Measurements from ENCODE around the gene MAML3.

The MAML3 gene

DNA sequence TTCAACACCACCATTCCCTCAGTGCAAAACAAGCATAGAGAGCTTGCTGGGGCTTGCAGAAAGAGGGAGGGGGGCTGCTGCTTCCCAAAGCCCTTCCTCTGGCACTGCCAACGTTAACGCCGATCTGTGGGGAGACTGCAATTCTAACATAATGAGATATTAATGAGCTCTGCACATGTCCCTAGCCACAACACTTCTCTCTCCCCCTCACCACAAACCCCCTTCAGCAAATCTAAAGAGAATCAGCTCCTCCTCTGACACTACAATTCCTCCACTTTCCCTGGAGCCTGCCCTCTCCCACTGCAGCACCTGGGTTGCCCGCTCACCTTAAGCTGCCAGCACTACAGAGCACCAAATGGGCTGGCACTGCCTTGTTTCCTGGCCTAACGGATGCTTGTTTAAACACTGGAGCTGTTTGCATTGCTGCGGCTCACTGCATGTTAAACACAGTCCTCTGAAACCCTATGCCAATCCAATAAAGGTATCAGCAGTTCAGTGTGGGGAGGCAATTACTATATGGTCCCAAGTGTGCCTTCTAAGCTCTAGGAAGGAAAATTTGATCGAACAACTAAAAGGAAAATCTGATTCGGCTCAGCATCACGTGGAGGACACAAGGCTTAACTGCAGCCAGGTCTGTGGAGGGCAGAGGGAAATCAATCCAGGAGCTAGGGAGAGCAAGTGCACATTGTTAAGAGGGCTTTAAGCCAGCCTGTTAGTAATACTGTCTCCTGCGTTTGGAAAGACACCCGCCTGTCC, 232.4 kb downstream of the MAML3 start:
- DNase-seq (ENCODE audit: low read depth): no peak

DNA sequence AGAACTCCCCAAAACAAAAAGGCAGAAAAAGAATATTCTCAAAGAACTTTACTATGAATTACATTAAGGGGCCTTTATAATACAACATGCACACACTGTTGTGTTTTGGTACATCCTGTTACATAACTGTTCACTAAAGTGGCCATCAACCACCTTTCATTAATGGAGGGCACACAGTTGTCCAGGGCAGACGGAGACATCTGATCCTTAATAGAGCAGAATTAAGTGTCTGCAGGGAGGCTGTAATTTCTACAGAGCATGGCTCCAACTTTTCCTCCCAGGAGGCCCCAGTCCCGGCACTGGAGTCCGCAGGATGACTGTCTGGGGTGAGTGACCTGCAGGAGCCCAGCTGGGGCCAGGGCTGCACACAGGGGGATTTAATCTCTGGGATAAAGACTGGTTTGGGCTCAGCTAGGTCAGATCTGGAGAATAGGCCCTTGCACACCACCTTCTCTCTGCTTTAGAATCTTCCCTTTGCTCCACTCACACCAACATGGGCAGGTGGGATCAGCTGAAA, 233.4 kb downstream of the MAML3 start:
- DNase-seq (ENCODE audit: low read depth): no peak

DNA sequence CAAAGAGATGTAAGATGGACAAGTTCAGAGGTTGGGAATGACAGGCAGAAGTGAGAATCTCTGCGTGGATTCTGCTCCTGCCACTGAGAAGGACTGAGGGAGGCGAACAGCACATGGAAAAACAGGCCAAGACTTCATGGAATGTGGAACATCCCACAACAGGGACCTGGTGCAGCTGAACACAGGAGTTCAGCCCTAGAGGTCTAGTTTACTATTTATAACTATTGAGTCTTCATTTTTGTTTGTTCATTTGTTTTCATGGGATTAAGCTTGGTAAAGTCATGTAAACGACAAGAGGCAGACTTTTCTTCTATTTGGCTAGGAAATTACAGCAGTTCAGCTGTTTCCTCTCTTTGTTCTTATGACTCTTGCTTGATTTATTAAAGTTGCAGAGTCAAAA, 234.5 kb downstream of the MAML3 start:
- no peak for DNase-seq (ENCODE audit: low read depth)

DNA sequence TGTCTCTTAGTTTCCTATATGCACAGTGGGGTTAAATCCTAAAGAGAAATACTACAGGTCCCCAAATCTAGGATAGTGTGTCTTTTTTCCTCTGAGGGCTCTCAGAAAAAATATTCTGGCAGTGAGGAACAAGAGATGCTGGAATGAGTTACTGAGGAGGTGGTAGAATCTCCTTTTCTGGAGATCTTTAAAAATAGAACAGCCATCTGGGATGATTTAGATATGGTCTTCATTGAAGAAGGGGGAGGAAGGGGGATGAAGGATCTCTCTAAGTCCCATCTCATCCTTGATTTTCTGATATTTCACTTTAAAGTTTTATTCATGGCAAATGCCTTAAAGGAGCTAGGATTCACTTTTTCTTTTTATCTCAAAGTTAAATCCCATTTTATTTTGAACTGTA, 235.0 kb downstream of the MAML3 start:
- no peak for DNase-seq (ENCODE audit: low read depth)

DNA sequence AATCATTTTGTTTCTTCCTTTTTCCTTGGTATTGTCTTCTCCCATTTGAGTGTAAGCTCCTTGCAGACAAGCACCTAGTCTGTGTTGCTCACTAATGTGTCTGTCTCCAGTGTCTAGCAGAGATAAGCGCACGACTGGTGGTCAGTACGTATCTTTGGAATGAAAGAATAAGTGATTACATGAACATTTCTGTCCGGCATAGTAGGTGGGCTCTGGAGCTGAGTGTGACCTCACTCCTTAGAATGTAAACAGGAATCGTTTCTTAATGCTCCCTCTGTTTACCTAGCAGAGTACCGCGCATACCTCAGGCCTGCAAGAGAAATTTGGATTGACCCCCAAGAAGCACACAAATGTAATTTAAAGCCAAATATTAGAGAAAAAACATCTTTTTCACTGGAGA, 235.4 kb downstream of the MAML3 start:
- DNase-seq (ENCODE audit: low read depth): no peak

DNA sequence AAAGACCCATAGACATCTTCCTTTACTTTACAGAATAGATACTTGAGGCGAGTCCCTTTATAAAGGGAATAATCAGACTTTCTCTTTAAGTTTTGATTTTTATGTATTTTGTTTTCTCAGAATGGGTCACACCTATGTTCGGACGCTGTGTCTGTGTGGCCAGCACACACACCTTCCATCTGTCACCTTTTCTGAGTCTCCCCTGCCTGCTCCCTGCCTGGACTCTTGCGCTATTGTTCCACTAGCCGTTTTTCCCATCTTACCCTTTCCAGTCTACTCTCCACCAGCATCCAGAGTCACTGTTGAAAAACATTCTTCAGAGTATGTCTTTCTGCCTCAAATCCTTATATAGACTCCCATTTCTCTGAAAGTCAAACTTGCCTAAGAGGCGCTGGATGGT, 236.1 kb downstream of the MAML3 start:
- DNase-seq (ENCODE audit: low read depth): no peak

DNA sequence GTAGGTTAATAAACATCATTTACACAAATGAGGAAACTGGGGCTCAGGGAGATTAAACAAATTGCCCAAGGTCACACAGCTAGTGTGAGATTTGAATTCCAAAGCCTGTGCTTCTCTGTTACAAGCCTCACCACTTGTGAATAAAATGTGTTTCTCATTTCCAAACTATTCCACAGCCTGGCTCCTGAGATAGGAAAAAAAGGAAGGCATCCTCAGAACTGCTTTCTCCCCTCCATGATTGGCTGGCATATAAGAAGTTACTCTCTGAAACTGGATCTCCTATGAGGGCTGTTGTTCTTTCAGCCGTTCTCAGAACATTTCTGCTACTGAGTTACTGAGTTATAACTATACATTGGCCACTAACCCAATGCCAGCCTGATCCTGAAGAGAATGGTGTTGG, 237.9 kb downstream of the MAML3 start:
- DNase-seq (ENCODE audit: low read depth): no peak

DNA sequence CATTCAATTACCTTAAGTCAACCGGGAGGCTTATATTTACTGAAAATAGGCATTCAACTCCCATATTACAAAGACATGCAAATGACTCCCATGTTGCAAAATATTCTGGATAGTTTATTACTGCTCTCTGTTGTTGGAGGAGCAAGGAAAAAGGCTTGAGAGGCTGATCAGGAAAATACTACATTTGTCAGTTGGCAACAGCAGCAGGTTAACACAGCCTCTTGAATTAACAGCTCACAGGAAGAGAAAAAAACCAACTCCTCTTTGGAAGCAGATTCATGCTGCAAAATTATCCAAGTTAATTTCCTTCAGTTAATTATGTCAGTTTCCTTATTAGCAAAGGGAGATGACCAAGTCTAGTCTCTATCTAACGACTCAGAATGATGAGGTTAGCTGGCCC, 238.9 kb downstream of the MAML3 start:
- no peak for DNase-seq (ENCODE audit: low read depth)

DNA sequence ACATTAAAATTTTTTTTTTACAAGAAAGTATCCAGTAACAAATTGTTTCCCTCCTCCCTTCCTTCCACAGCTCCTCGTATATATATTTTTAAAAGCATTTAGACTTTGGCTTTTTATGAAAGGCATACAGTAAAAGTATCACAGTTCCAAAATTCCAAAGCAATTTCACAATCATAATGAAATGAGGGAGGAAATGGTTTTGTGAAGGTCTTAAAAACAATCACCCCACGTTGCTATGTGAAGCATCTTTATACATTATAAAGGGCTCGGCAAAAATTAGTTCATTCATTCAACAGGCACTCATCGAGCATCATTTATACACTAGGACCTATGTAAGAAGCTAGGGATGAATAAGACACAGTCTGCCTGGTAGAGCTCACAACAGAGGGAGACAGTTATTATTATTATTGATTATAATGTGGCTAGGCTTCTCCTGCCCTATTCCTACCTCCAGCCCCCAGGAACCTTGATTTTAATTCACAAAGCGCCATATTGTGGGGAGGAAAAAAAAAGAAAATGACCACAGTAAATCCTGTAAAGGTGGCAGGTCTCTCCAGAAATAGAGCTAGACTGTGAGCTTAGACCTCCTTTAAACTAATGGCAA, 239.9 kb downstream of the MAML3 start:
- no peak for DNase-seq (ENCODE audit: low read depth)

DNA sequence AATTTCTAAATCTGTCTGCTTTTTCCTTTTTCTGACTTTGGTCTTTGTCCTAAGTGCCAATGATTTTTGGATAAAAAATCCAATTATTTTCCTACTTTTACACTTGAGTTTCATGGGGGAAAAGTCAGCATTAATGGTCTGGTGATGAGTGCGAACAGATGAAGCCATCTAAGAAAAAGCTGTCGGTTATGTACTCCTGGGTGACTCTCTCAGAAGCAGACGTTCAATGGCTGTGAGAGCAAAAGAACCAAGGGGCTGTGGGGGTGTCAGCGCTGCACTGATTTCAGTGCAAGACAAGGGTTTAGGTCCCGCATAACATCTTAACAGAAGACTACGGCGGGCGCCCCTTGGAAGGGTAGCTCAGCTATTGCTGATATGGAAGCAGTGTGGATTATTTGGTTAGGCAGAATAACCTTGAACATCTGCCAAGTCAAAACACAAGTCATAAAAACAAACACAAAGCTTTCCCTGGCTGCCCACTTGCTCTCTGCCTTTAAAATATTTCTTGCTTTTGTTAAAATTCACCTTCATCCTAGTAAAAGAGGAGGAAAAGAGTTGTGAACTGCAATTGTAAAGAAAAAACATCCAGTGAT, 240.5 kb downstream of the MAML3 start:
- no peak for DNase-seq (ENCODE audit: low read depth)

DNA sequence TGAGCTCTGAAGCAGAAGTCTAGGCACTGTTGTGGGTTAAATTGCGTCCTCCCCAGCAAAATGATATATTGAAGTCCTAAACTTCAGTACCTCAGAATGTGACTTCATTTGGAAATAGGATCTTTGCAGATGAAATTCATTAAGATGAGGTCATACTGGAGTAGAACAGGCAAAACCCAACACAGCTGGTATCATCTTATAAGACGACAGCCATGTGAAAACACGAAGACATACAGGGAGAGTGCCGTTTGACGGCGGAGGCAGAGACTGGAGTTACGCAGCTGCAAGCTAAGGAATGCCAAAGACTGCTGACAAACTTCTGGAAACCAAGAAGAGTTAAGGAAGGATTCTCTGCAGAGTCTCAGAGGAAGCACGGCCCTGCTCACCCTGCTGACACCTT, 241.5 kb downstream of the MAML3 start:
- DNase-seq (ENCODE audit: low read depth): no peak

DNA sequence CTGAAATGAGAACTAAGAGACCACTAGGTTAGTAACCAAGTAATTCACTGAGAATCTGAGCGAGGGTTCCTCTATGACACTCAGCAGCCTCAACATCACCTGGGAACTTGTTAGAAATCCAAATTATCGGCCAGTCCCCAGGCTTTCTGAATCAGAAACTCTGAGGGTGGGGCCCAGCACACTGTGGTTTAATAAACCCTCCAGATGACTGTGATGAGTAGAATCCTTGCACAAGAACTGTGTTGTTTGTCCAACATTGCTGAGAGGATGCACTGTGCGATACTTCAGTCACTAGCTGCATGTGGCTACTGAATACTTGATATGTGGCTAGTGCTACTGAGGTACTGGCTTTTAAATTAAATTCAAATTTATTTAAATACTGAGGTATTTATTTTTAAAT, 243.9 kb downstream of the MAML3 start:
- no peak for DNase-seq (ENCODE audit: low read depth)

DNA sequence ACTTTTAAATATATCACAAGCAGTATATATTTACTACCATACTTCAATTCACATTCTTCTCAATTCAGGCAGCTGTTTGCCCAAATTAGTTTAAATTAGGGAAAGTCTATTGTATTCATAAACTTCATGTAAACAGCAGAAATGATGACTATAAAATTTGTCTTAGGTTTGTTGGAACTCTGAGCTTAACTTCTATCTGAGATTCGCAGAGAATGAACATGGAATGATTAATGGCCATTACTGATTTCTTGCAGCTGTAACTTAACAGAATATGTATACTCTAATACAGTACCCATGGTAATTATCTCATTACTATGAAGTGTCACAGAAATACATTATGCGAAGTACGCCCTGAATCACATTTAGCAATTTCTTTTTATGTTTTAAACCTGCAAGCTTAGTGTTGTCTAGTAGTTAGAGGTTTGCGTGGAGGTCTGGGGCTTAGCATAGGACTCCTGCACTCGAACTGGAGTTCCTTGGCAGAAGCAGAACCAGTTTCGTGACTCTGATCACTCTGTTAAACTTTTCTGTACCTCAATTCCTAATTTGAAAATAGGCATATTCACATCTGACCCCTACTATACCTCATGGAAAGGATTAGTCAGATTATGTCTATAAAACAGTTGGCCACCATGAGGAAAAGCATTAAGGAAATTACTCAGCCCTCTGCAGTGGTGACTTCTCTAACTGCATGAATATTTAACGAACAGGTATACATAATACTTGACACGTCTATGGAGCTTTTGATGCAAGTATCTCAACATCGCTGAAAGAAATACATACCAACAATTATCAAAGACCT, 245.1 kb downstream of the MAML3 start:
- DNase-seq (ENCODE audit: low read depth): no peak

DNA sequence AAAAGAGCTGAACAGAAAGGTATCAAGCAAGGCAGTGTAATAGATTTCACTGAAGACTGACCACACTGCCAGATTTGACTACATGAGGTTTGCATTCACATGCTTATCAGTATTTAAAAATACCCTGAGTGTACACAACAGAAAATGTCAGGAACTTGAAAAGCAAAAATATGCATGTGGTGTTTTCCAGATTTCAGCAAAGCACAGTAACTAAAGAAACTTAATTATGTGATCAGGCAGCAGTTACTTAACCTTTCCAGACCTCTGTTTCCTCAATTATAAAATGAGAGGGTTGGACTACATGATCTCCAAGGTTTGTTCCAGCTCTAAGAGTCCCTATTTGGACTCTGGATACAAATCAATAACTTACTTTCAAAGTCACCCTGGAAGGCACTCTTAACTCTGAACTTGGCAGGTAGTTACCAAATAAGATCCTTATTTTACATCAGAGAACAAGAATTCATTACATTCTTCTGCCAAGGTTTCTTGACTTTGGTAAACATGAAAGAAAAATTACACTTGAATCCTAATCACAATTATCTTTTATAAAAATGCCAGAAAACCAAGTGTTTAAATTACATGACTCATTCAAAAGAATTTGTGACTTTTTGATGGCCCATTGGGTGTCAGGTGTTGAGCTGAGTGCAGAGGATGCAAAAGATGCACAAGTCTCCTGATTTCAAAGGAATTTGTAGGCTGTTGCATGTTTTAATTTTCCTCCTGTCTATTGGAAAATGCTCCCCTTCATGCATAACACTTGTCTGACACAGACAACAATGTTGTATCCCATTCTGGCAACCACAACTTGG, 246.8 kb downstream of the MAML3 start:
- no peak for DNase-seq (ENCODE audit: low read depth)

DNA sequence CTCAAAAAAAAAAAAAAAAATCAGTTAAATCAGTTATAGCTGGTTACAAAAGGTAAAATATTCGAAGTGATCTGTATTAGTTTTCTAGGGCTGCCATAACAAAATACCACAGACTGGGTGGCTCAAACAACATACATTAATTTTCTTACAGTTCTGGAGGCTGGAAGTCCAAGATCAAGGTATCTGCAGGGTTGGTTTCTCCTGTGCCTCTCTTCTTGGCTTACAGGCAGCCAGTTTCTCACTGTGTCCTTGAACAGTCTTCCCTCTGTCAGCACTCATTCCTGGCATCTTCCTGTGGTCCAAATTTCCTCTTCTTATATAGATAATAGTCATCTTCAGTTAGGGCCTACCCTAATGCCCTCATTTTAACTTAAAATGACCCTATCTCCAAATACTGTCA, 248.5 kb downstream of the MAML3 start:
- no peak for DNase-seq (ENCODE audit: low read depth)

DNA sequence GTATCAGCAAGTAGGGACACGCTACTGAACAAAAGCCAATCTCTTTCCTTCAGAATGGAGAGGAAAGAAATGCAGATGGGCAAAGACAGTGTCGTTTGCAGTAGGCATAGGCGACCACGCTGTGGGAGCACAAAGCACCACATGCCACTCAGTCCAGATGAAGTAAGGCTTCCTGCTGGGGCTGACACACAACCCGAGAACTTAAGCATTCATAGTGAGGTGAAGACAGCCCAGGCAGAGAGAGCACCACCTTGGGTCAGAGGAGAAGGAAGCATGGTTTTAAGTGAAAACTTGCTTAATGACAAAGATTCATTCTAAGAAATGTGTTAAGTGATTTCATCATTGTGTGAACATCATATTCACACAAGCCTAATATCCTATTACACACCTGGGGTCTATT, 249.6 kb downstream of the MAML3 start:
- no peak for DNase-seq (ENCODE audit: low read depth)

DNA sequence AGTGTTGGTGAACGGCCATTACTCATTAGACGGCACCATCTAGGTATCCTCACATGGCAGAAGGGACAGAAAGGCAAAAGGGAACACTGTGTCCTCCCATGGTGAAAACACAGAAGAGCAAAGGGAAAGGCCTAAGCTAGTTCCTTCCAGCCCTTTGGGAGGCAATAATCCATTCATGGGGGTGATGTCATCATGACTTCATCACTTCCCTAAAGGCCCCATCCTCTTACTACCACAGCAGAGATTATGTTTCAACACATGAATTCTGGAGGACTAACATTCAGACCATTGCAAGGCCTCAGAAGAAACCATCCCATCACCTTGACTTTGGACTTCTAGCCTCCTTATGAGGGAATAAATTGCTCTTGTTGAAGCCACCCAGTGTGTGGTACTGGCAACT, 250.1 kb downstream of the MAML3 start:
- DNase-seq (ENCODE audit: low read depth): no peak

DNA sequence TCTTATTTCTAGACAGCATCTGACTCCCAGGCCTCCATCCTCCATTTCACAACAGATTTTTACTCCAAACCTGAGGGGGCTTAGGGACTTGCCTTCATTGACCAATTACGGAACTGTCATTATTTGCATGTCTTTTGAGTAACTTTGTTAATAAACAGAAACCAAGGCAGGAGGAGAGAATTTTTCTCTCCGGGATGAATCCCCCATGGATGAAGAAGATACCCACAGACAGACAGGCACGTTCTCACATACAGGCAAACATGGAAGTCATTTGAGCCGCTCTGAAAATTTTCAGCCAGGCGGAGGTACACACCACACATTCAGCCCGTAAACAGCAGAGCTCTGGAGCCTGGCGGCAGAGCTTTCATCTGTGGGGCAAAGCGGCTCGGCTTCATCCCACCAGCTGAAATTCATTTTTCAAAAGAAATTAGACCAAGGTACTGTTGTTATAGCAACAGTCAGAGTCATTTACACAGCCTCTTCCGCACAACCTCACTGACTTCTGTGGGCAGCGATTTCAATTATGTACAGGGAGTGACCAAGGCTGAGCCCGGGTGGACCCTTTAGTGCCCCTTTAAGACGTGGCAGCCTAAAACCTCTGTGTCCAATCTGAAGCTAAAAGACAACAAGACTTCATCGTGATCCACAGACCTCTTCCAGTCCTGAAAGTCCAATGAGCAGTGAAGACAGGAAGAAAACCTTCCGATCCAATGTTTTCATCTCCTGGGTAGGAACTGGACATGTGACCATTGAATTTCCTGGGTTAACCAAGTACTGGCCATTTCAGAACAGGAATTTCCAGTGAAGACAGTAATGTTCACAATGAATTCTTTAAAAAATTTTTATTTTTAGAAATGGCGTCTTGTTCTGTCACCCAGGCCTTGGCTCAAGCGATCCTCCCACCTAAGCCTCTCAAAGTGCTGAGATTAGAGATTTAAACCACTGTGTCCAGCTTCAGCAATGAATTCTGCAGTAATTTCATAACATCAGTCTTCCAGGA, 251.4 kb downstream of the MAML3 start:
- no peak for DNase-seq (ENCODE audit: low read depth)

DNA sequence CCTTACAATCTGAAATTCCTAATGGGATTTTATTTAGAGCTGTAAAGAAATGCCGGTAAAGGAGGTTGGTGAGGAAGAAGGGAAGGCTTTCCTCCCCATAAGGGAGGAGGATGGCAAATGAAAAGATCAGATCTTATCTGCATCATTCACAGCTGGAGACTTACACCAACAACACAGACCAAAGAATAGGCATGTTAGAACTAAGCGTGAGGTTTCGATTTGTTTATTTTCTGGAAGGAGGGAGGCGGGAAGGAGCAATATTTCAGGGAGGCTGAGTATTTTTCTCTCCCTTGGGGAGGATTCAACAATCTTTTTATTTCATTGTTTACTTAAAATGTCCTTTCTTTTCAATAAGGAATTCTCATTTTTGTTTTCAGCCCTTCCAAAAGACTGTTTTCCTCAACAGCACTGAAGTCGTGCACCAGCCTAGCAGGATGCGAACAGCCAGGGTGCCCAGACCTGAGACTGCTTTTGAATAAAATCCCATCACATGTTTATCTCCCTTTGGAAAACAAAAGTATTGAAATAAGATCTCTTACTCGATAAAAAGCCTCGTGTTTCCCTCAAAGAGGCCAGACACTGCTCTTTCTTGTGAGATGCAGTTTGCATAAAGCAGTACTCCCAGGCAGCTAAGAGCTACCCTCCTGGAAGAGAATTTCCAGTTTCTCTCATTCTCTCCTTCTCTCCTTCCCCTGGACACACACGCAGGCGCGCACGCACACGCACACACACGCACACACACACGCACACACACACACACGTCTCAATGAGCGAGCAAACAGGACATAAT, 252.3 kb downstream of the MAML3 start:
- DNase-seq (ENCODE audit: low read depth): no peak

DNA sequence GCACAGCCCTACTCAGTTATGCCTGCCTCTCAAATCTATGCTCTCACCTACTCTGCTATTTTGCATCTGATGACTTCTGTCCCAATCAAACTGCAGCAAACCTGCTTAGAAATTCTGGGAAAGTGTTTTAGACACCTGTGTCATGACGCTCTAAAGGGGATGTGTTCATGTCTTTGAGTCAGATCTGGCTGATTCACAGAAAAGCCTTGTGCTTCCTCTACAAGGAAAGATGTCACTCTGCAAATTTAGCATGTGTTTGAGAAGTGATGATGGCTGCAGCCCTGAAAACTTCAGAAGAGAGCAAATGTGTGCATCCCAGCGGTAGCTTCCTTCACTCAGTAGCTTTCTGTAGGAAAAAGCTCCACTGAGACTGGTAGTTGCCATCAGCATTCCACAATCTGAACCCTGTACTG, 253.0 kb downstream of the MAML3 start:
- DNase-seq (ENCODE audit: low read depth): no peak
